Endodermal cell (in vitro differentiated cells): Measurements from ENCODE around the gene SELENOO. TPM values are rescaled to one million over a fixed set of nuclear protein-coding genes. Genes with fewer than 3 reads are reported as not detected.

ENCODE experiments used
- DNase-seq: peaks from one replicate; pipeline ENCODE4 v3.0.0-alpha.2; 2017
- H3K27ac ChIP-seq: 2 replicates; pipeline ENCODE4 v1.5.1; 2013; ENCODE audit warnings: mild to moderate bottlenecking, low read depth, low read length, moderate library complexity
- H3K27me3 ChIP-seq: 2 replicates; pipeline ENCODE4 v1.6.1; 2013; ENCODE audit warnings: mild to moderate bottlenecking, low read length, moderate library complexity; ENCODE audit not compliant: insufficient read depth, control insufficient read depth, poor library complexity, severe bottlenecking
- H3K36me3 ChIP-seq: 2 replicates; pipeline ENCODE4 v1.7.0; 2013; ENCODE audit warnings: mild to moderate bottlenecking, low read length, moderate library complexity; ENCODE audit not compliant: control insufficient read depth, insufficient read depth
- H3K4me1 ChIP-seq: one replicate; pipeline ENCODE4 v1.7.0; 2013; ENCODE audit warnings: low read length; ENCODE audit not compliant: control insufficient read depth, insufficient read depth
- H3K4me3 ChIP-seq: 2 replicates; pipeline ENCODE4 v1.5.1; 2013; ENCODE audit warnings: mild to moderate bottlenecking, low read length, moderate library complexity
- H3K9ac ChIP-seq: 2 replicates; pipeline ENCODE4 v1.6.1; 2013; ENCODE audit warnings: mild to moderate bottlenecking, low read length, moderate library complexity; ENCODE audit not compliant: poor library complexity, severe bottlenecking; ENCODE audit errors: extremely low read depth
- H3K9me3 ChIP-seq: 2 replicates; pipeline ENCODE4 v1.6.1; 2013; ENCODE audit warnings: mild to moderate bottlenecking, low read length, moderate library complexity; ENCODE audit not compliant: control insufficient read depth
- H3K27ac Mint-ChIP-seq: 2 replicates; pipeline ENCODE4 v1.8.0; 2020; ENCODE audit warnings: mixed read lengths
- H3K27me3 Mint-ChIP-seq: 2 replicates; pipeline ENCODE4 v1.8.0; 2021; ENCODE audit warnings: mild to moderate bottlenecking, mixed read lengths; ENCODE audit not compliant: insufficient read depth
- H3K36me3 Mint-ChIP-seq: 2 replicates; pipeline ENCODE4 v1.8.0; 2020; ENCODE audit warnings: low read depth, mixed read lengths
- H3K4me1 Mint-ChIP-seq: 2 replicates; pipeline ENCODE4 v1.8.0; 2020; ENCODE audit warnings: mixed read lengths
- H3K4me3 Mint-ChIP-seq: 2 replicates; pipeline ENCODE4 v1.8.0; 2020; ENCODE audit warnings: mild to moderate bottlenecking, moderate library complexity, mixed read lengths
- H3K9me3 Mint-ChIP-seq: 2 replicates; pipeline ENCODE4 v1.8.0; 2020; ENCODE audit warnings: mild to moderate bottlenecking, mixed read lengths
- WGBS, 2 experiments: methylation state at CpG; one replicate each; pipeline versions ENCODE4 v1.1.5 to v1.1.7; 2013; ENCODE audit warnings: missing lambda C conversion rate in 2 of 2, mixed read lengths in 1 of 2; ENCODE audit not compliant: insufficient coverage in 1 of 2, insufficient read length in 1 of 2; 5-methylcytosine and 5-hydroxymethylcytosine counted together
- total RNA-seq, 2 donors: library from RNA; stranded (reverse); fragmentation: NEBNext Ultra II Directional in 1 of 2; extraction: Animal tissue kit (Norgen Biotek cat#: 25700) in 1 of 2; gene quantifications; 2 replicates in 1 of 2; 3 replicates in 1 of 2; pipeline ENCODE4 v1.2.1, GENCODE V29; 2021
- TF ChIP-seq, protein P1 (sequence below): fragments of 200-600 bp; sonication (generic); conservative IDR thresholded peaks from 2 replicates; pipeline ENCODE4 v1.5.0; 2021; ENCODE audit warnings: antibody characterized with exemption, mild to moderate bottlenecking

SELENOO gene
- total RNA-seq, 2 donors from 2014 or later: 22.2 to 22.9 TPM

GRCh38 chr22:50178471-50178864 is 22.3 kb upstream of the SELENOO start:
- Histone ChIP-seq H3K4me3 (no peak overlapping the region), H3K27ac (no peak overlapping the region), H3K9me3 (no peaks in the 10 kb centered on the region), H3K9ac (no peak overlapping the region), H3K27me3 (no peaks in the 10 kb centered on the region), H3K4me1 (no peaks in the 10 kb centered on the region), H3K36me3 (no peaks in the 10 kb centered on the region)
- Mint-ChIP-seq H3K27me3 (no peaks in the 10 kb centered on the region), H3K4me3 (no peak overlapping the region), H3K36me3 (peaks cover 11% of the 10 kb centered on the region), H3K4me1 (no peaks in the 10 kb centered on the region), H3K9me3 (no peaks in the 10 kb centered on the region), H3K27ac (no peak overlapping the region)
- TF ChIP-seq, protein P1, sequence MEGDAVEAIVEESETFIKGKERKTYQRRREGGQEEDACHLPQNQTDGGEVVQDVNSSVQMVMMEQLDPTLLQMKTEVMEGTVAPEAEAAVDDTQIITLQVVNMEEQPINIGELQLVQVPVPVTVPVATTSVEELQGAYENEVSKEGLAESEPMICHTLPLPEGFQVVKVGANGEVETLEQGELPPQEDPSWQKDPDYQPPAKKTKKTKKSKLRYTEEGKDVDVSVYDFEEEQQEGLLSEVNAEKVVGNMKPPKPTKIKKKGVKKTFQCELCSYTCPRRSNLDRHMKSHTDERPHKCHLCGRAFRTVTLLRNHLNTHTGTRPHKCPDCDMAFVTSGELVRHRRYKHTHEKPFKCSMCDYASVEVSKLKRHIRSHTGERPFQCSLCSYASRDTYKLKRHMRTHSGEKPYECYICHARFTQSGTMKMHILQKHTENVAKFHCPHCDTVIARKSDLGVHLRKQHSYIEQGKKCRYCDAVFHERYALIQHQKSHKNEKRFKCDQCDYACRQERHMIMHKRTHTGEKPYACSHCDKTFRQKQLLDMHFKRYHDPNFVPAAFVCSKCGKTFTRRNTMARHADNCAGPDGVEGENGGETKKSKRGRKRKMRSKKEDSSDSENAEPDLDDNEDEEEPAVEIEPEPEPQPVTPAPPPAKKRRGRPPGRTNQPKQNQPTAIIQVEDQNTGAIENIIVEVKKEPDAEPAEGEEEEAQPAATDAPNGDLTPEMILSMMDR: no peak
- 92 to 94% methylated on average over 15 to 22 of the region's 22 CpGs for WGBS, 2 experiments
- DNase-seq: no peak

GRCh38 chr22:50178871-50179869 is 21.6 kb upstream of the SELENOO start:
- H3K36me3 Mint-ChIP-seq: peaks cover 11% of the 10 kb centered on the region
- Histone ChIP-seq H3K36me3 (no peaks in the 10 kb centered on the region), H3K27me3 (no peaks in the 10 kb centered on the region), H3K4me3 (no peak overlapping the region), H3K9me3 (no peaks in the 10 kb centered on the region), H3K4me1 (no peaks in the 10 kb centered on the region), H3K27ac (no peak overlapping the region), H3K9ac (no peak overlapping the region)
- H3K9me3 Mint-ChIP-seq: no peaks in the 10 kb centered on the region
- DNase-seq: no peak
- H3K4me1 Mint-ChIP-seq: no peaks in the 10 kb centered on the region
- no peaks in the 10 kb centered on the region for H3K27me3 Mint-ChIP-seq
- WGBS, 2 experiments: 92% methylated on average over 48 to 64 of the region's 64 CpGs
- H3K27ac Mint-ChIP-seq: no peak overlapping the region
- no peak overlapping the region for H3K4me3 Mint-ChIP-seq
- TF ChIP-seq, protein P1: no peak

DNA sequence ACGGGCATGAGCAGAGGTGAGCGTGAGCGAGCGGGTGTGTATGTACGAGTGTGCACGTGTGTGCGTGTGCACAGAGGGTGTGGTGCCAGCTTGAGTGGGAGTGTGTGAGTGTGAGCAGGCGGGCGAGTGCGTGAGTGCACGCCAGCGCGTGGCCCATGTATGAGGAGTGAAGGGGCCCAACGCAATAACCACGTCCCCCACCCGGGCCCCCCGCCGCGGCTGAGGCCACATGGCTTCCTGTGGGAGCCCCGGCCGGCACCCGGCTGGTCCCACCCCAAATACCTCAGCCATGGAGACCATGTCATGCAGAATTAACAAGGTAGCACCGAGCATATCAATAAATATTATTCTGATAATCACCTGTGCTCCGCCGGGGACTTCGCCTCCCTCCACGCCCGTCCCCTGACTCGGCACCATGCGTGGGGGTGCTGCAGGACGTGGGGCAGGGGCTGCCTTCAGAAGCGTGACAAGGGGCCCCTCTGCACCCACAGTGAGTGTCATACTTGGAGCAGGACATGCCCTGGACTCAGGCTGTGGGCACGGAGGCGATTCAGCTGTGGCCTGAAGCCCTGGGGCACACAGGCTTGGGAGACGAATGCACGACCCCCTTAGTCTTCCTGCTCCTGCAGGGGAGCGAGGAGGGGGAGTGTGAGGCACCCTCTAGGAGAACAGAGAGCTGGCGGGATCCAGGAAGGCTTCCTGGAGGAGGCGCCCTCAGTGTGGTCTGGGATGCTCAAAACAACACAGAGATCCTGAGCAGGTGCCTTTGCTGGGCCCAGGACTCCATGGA is 20.7 kb upstream of the SELENOO start:
- 93% methylated on average over 33 to 39 of the region's 39 CpGs for WGBS, 2 experiments
- H3K4me1 Mint-ChIP-seq: no peaks in the 10 kb centered on the region
- H3K9ac ChIP-seq: no peak overlapping the region
- H3K27me3 Mint-ChIP-seq: peaks cover 3% of the 10 kb centered on the region
- TF ChIP-seq, protein P1: no peak
- no peaks in the 10 kb centered on the region for H3K36me3 ChIP-seq
- H3K27ac ChIP-seq: no peak overlapping the region
- H3K27ac Mint-ChIP-seq: no peak overlapping the region
- no peaks in the 10 kb centered on the region for H3K27me3 ChIP-seq
- H3K4me3 ChIP-seq: no peak overlapping the region
- no peaks in the 10 kb centered on the region for H3K9me3 Mint-ChIP-seq
- H3K36me3 Mint-ChIP-seq: peaks cover 11% of the 10 kb centered on the region
- no peaks in the 10 kb centered on the region for H3K4me1 ChIP-seq
- H3K9me3 ChIP-seq: no peaks in the 10 kb centered on the region
- no peak overlapping the region for H3K4me3 Mint-ChIP-seq
- no peak for DNase-seq
